H9 (cell line): Measurements from ENCODE around the gene SORBS1. TPM values are rescaled to one million over a fixed set of nuclear protein-coding genes. Genes with fewer than 3 reads are reported as not detected.
A peak's percentile ranks its signal among the peaks of the same experiment; 100 is the strongest.

ENCODE experiments used
- DNase-seq: peaks from one replicate; pipeline ENCODE4 v3.0.0-alpha.2; 2017
- H2AFZ ChIP-seq: one replicate; pipeline ENCODE4 v1.6.1; 2013; ENCODE audit warnings: mild to moderate bottlenecking, low read length, control low read depth, moderate library complexity
- H2AK5ac ChIP-seq: 2 replicates; pipeline ENCODE4 v1.6.1; 2013; ENCODE audit warnings: low read length, control low read depth, mixed read lengths; ENCODE audit not compliant: insufficient read length
- H2BK120ac ChIP-seq: one replicate; pipeline ENCODE4 v1.6.1; 2013; ENCODE audit warnings: low read depth, mild to moderate bottlenecking, low read length, control low read depth, inconsistent platforms; ENCODE audit not compliant: poor library complexity, severe bottlenecking
- H2BK12ac ChIP-seq: 2 replicates; pipeline ENCODE4 v1.6.1; 2013; ENCODE audit warnings: low read length, control low read depth, mixed read lengths, low read depth; ENCODE audit not compliant: insufficient read length
- H2BK15ac ChIP-seq: 2 replicates; pipeline ENCODE4 v1.6.1; 2013; ENCODE audit warnings: low read depth, low read length, control low read depth
- H2BK20ac ChIP-seq: one replicate; pipeline ENCODE4 v1.6.1; 2013; ENCODE audit warnings: low read depth, mild to moderate bottlenecking, low read length, control low read depth, inconsistent platforms; ENCODE audit not compliant: poor library complexity, severe bottlenecking
- H2BK5ac ChIP-seq: 2 replicates; pipeline ENCODE4 v1.6.1; 2013; ENCODE audit warnings: low read length, control low read depth, mixed read lengths; ENCODE audit not compliant: insufficient read length
- H3K14ac ChIP-seq: 2 replicates; pipeline ENCODE4 v1.6.1; 2013; ENCODE audit warnings: low read length, control low read depth; ENCODE audit not compliant: insufficient read depth
- H3K18ac ChIP-seq: 2 replicates; pipeline ENCODE4 v1.6.1; 2013; ENCODE audit warnings: low read depth, mild to moderate bottlenecking, mixed read lengths, low read length, control low read depth; ENCODE audit not compliant: insufficient read length
- H3K23ac ChIP-seq: 2 replicates; pipeline ENCODE4 v1.6.1; 2013; ENCODE audit warnings: low read length, control low read depth, mixed read lengths, low read depth; ENCODE audit not compliant: insufficient read length
- H3K23me2 ChIP-seq: 2 replicates; pipeline ENCODE4 v1.6.1; 2013; ENCODE audit warnings: low read depth, mild to moderate bottlenecking, mixed read lengths, low read length, control low read depth; ENCODE audit not compliant: insufficient read length, poor library complexity, severe bottlenecking
- H3K27ac ChIP-seq: 2 replicates; pipeline ENCODE4 v1.5.1; 2013; ENCODE audit warnings: low read length, control low read depth, mixed read lengths, low read depth; ENCODE audit not compliant: insufficient read length
- H3K27me3 ChIP-seq: 2 replicates; pipeline ENCODE4 v1.6.1; 2013; ENCODE audit warnings: low read length, control low read depth, inconsistent platforms; ENCODE audit not compliant: insufficient read depth
- H3K4ac ChIP-seq: 2 replicates; pipeline ENCODE4 v1.6.1; 2013; ENCODE audit warnings: low read depth, mild to moderate bottlenecking, control low read depth, inconsistent platforms, low read length, moderate library complexity
- H3K4me1 ChIP-seq: 2 replicates; pipeline ENCODE4 v1.6.1; 2013; ENCODE audit warnings: low read length, control low read depth, inconsistent platforms; ENCODE audit not compliant: insufficient read depth
- H3K4me2 ChIP-seq: 2 replicates; pipeline ENCODE4 v1.6.1; 2013; ENCODE audit warnings: low read length, control low read depth, mixed read lengths; ENCODE audit not compliant: insufficient read length, insufficient read depth
- H3K56ac ChIP-seq: 2 replicates; pipeline ENCODE4 v1.6.1; 2013; ENCODE audit warnings: low read depth, mild to moderate bottlenecking, mixed read lengths, low read length, control low read depth; ENCODE audit not compliant: insufficient read length
- H3K79me1 ChIP-seq: 2 replicates; pipeline ENCODE4 v1.6.1; 2013; ENCODE audit warnings: low read depth, mild to moderate bottlenecking, moderate library complexity, low read length, control low read depth, inconsistent platforms; ENCODE audit not compliant: insufficient read depth, poor library complexity, severe bottlenecking
- H3K79me2 ChIP-seq: 2 replicates; pipeline ENCODE4 v1.6.1; 2013; ENCODE audit warnings: low read length, control low read depth, inconsistent platforms; ENCODE audit not compliant: insufficient read depth
- H3K9ac ChIP-seq: 2 replicates; pipeline ENCODE4 v1.6.1; 2013; ENCODE audit warnings: low read length, control low read depth, mixed read lengths; ENCODE audit not compliant: insufficient read length; ENCODE audit errors: extremely low read depth
- H3K9me3 ChIP-seq: one replicate; pipeline ENCODE4 v1.6.1; 2013; ENCODE audit warnings: low read depth, low read length, inconsistent platforms; ENCODE audit not compliant: control insufficient read depth
- H3T11ph ChIP-seq: one replicate; pipeline ENCODE4 v1.6.1; 2013; ENCODE audit warnings: mild to moderate bottlenecking, low read length, control low read depth, inconsistent platforms
- H4K20me1 ChIP-seq: one replicate; pipeline ENCODE4 v1.6.1; 2013; ENCODE audit not compliant: control insufficient read depth, insufficient read length, insufficient read depth
- H4K5ac ChIP-seq: 2 replicates; pipeline ENCODE4 v1.6.1; 2013; ENCODE audit warnings: low read depth, mild to moderate bottlenecking, mixed read lengths, low read length, control low read depth; ENCODE audit not compliant: insufficient read length
- H4K8ac ChIP-seq: replicated peaks from 2 replicates; pipeline ENCODE4 v1.6.1; 2013; ENCODE audit warnings: low read length, control low read depth, mixed read lengths, low read depth; ENCODE audit not compliant: insufficient read length
- H4K91ac ChIP-seq: 2 replicates; pipeline ENCODE4 v1.6.1; 2013; ENCODE audit warnings: low read depth, mild to moderate bottlenecking, moderate library complexity, mixed read lengths, low read length, control low read depth; ENCODE audit not compliant: insufficient read length
- H3K27ac Mint-ChIP-seq, 3 experiments: 2 replicates in 2 of 3; 3 replicates in 1 of 3; pipeline ENCODE4 v1.8.0; 2020 to 2021; ENCODE audit warnings: mixed read lengths in 3 of 3, mild to moderate bottlenecking in 1 of 3, moderate library complexity in 1 of 3
- H3K27me3 Mint-ChIP-seq: 2 replicates; pipeline ENCODE4 v1.8.0; 2021; ENCODE audit warnings: low read depth, mild to moderate bottlenecking, moderate library complexity, mixed read lengths
- H3K36me3 Mint-ChIP-seq, 3 experiments: 2 replicates in 2 of 3; 3 replicates in 1 of 3; pipeline ENCODE4 v1.8.0; 2020 to 2021; ENCODE audit warnings: low read depth in 3 of 3, mixed read lengths in 3 of 3; ENCODE audit not compliant: insufficient read depth in 1 of 3
- H3K4me1 Mint-ChIP-seq, 2 experiments: 2 replicates each; pipeline ENCODE4 v1.8.0; 2020; ENCODE audit warnings: mixed read lengths in 2 of 2
- H3K4me3 Mint-ChIP-seq, 2 experiments: 2 replicates in 1 of 2; 3 replicates in 1 of 2; pipeline ENCODE4 v1.8.0; 2020 to 2021; ENCODE audit warnings: mild to moderate bottlenecking in 2 of 2, mixed read lengths in 2 of 2, moderate library complexity in 1 of 2
- H3K9me3 Mint-ChIP-seq, 2 experiments: 2 replicates in 1 of 2; 3 replicates in 1 of 2; pipeline ENCODE4 v1.8.0; 2020; ENCODE audit warnings: mild to moderate bottlenecking in 2 of 2, mixed read lengths in 2 of 2, moderate library complexity in 1 of 2
- CTCF ChIP-seq: fragments of 200-600 bp; sonication (generic); conservative IDR thresholded peaks from 3 replicates; pipeline ENCODE4 v1.8.0; 2021; ENCODE audit warnings: antibody characterized with exemption, mild to moderate bottlenecking
- WGBS: extraction: QIAGEN DNeasy Blood & Tissue Kit; methylation state at CpG from one replicate; pipeline ENCODE4 v1.1.7; 2013; ENCODE audit warnings: missing lambda C conversion rate, low lambda C conversion rate, mixed read lengths; ENCODE audit not compliant: insufficient read length; ENCODE audit errors: extremely low coverage; 5-methylcytosine and 5-hydroxymethylcytosine counted together
- total RNA-seq: library from RNA; stranded (reverse); gene quantifications from 2 replicates; pipeline ENCODE4 v1.2.1, GENCODE V29; 2021

Gene SORBS1
- total RNA-seq, 1 experiment from 2014 or later, result 24.3 TPM

GRCh38 chr10:95500097-95500496, 61.1 kb downstream of the SORBS1 start:
- Histone ChIP-seq H3K27ac (no peak overlapping the region), H3K4ac (no peak overlapping the region), H3K4me2 (no peak overlapping the region), H3K56ac (no peak overlapping the region), H3K23me2 (no peaks in the 10 kb centered on the region), H2AFZ (no peak overlapping the region), H3K27me3 (no peaks in the 10 kb centered on the region), H3K23ac (no peak overlapping the region), H3T11ph (no peak overlapping the region), H4K20me1 (no peaks in the 10 kb centered on the region), H2BK20ac (no peak overlapping the region), H3K9ac (no peak overlapping the region), H4K91ac (no peak overlapping the region), H2AK5ac (no peak overlapping the region), H3K18ac (no peak overlapping the region), H4K8ac (no peak overlapping the region), H3K4me1 (peaks cover 5% of the 10 kb centered on the region; the same call in 1 of the 2 replicates), H3K79me2 (0 out of 2 replicates have a peak, but pooled peaks cover 2% of the 10 kb centered on the region), H2BK12ac (no peak overlapping the region), H2BK5ac (no peak overlapping the region), H2BK120ac (no peak overlapping the region), H2BK15ac (no peak overlapping the region), H3K79me1 (no peaks in the 10 kb centered on the region), H3K9me3 (no peaks in the 10 kb centered on the region), H3K14ac (no peak overlapping the region), H4K5ac (no peak overlapping the region)
- H3K4me1 Mint-ChIP-seq, result peaks cover 42 to 51% of the 10 kb centered on the region in 2 experiments
- no peak overlapping the region; a peak in 1 of 5 replicates for H3K4me3 Mint-ChIP-seq
- no peaks in the 10 kb centered on the region for H3K27me3 Mint-ChIP-seq
- TF ChIP-seq CTCF, result no peak
- H3K36me3 Mint-ChIP-seq, result peaks cover 0 to 2% (median 0%) of the 10 kb centered on the region in 3 experiments; a peak in 1 of 7 replicates
- DNase-seq, result no peak
- H3K9me3 Mint-ChIP-seq, result no peaks in the 10 kb centered on the region; a peak in 1 of 5 replicates
- peak overlapping the region in 2 of 3 experiments; percentile 8 to 38; a peak in 2 of 7 replicates for H3K27ac Mint-ChIP-seq
- no CpG with 5 or more reads among the region's 4 CpGs for WGBS
